Measurements from ENCODE around the gene ACACB.

ACACB gene

GRCh38 chr12:109308534-109309380, 192.4 kb downstream of the ACACB start, which contains the start of gene FOXN4:
Gene FOXN4 (minus strand): TSS chr12:109309284. CDS start chr12:109308321, 963 bp downstream.
- no peak for DNase-seq

- DNase-seq = no peak
Measured at GRCh38 chr12:109309381-109310246, 193.2 kb downstream of the ACACB start.

GRCh38 chr12:109310247-109311125, 194.1 kb downstream of the ACACB start:
- DNase-seq = no peak

All from hippocampal formation (tissue), 2 donors.